ENCODE data around the gene FOXQ1. TPM values are rescaled to one million over a fixed set of nuclear protein-coding genes. Genes with fewer than 3 reads are reported as not detected.
"Not testable (repeated sequence)": the region's sequence is repeated elsewhere in the genome, so short reads cannot be mapped to it uniquely, and the experiment has no call there.

FOXQ1 gene
- total RNA-seq, 1 experiment from 2014 or later: 78.5 TPM

- DNase-seq (ENCODE audit: extremely low read depth, low read depth): not testable (repeated sequence)
These were observed 43.2 kb downstream of the FOXQ1 start for GRCh38 chr6:1355068-1355467.

- not testable (repeated sequence) for DNase-seq (ENCODE audit: extremely low read depth, low read depth)
These were observed 49.8 kb downstream of the FOXQ1 start for GRCh38 chr6:1361717-1362116.

- DNase-seq (ENCODE audit: extremely low read depth, low read depth): no peak
These were observed 50.7 kb downstream of the FOXQ1 start for GRCh38 chr6:1362643-1363042.

- no peak for DNase-seq (ENCODE audit: extremely low read depth, low read depth)
These were observed 51.4 kb downstream of the FOXQ1 start for GRCh38 chr6:1363298-1363697.

GRCh38 chr6:1363729-1364572, 52.1 kb downstream of the FOXQ1 start:
- no peak for DNase-seq (ENCODE audit: extremely low read depth, low read depth)

Other genes starting within 250 kb of the FOXQ1 start
- 16.4 and 17.3 TPM in 2 replicates for gene FOXF2, start 77.5 kb downstream of the FOXQ1 start, total RNA-seq (2014; rRNA removed; shearing (Covaris generic))